Measurements from ENCODE around the gene RASAL2. TPM values are rescaled to one million over a fixed set of nuclear protein-coding genes. Genes with fewer than 3 reads are reported as not detected.
A peak's percentile ranks its signal among the peaks of the same experiment; 100 is the strongest.

RASAL2 gene
- total and polyA plus RNA-seq, 9 of the 15 experiments (the other 6 are each of a cell fraction or from before 2014, with no cell fraction given): 0.13 to 1.0 (median 0.62) TPM

- TF ChIP-seq ELF1 (tag; IDR thresholded peaks at IDR 0.05): 0 out of 2 replicates have a peak, but pooled peaks have one; percentile 14
- no peak for TF ChIP-seq DNMT1 (IDR thresholded peaks at IDR 0.05)
- TF ChIP-seq NR2C2 (CRISPR knock-in tag; IDR thresholded peaks at IDR 0.05): no peak
- TF ChIP-seq NR2C2 (tag; IDR thresholded peaks at IDR 0.05): 0 out of 2 replicates have a peak, but pooled peaks have one; percentile 22
These were observed 419.5 kb downstream of the RASAL2 start (continued) for GRCh38 chr1:178513278-178513983.

DNA sequence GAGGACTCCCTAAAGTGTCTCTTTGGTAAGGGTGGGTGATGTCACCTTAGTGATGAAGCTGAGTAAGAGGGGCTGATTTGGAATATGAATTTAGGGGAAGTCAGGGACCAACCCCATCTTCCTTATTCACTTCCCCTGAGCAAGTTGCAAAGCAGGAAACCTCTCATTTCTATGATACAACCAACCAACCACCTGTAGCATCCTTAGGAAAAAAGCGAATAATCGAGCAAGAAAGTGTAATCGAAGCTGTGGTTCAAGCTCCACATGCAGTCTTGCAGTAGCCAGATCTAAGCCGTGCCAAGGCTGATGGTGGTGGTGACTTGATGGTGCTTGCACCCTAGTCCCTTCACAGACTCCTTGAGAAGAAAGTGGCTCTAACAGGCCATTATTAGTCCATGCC, 422.2 kb downstream of the RASAL2 start:
- Histone ChIP-seq H3K9me1 (ENCODE audit: control insufficient read depth, insufficient read depth, low read length) (no peaks in the 10 kb centered on the region), H2AFZ (ENCODE audit: low read depth, low read length) (no peak overlapping the region), H4K20me1 (replicated peaks; ENCODE audit: control insufficient read depth, insufficient read depth, low read length) (no peaks in the 10 kb centered on the region), H3K4me3 (no peak overlapping the region), H3K27me3 (ENCODE audit: control insufficient read depth in 2 of 2, insufficient read depth in 2 of 2, low read length in 2 of 2) (peaks cover 0 to 20% of the 10 kb centered on the region in 2 experiments; a peak in 2 of 5 replicates), H3K9me3 (replicated peaks; ENCODE audit: control insufficient read depth, insufficient read depth, low read depth, low read length) (no peaks in the 10 kb centered on the region), H3K79me2 (ENCODE audit: control insufficient read depth, insufficient read depth, low read length) (no peaks in the 10 kb centered on the region), H3K4me1 (replicated peaks in 1 of 2; ENCODE audit: control insufficient read depth in 2 of 2, insufficient read depth in 2 of 2, low read length in 2 of 2) (0 out of 5 replicates have a peak, but pooled peaks cover 0 to 3% of the 10 kb centered on the region in 2 experiments), H3K27ac (ENCODE audit: extremely low read depth, low read depth, low read length) (no peak overlapping the region), H3K4me2 (ENCODE audit: insufficient read depth, low read length) (no peak overlapping the region), H3K9ac (ENCODE audit: insufficient read depth in 1 of 2, low read depth in 2 of 2, low read length in 2 of 2) (no peak overlapping the region), H3K36me3 (ENCODE audit: control insufficient read depth, insufficient read depth, low read length) (no peaks in the 10 kb centered on the region)
- no TSS peak for BruUV-seq (replicated peaks)
- ATAC-seq (no peak), DNase-seq (ENCODE audit: extremely low read depth in 1 of 4, low spot score in 3 of 4) (no peak), FAIRE-seq (no peak)
- WGBS (ENCODE audit: insufficient coverage, low coverage, missing lambda C conversion rate): 0% methylated on average over 4 of the region's 4 CpGs
- intact Hi-C loops (cut with micrococcal nuclease) (no loop called here), in situ Hi-C loops (cut with MboI) (no loop called here)
- POLR2A ChIA-PET: interaction anchor here (0.6 to 1.0 kb wide), 2 partner anchors 21 to 1753 kb away, joined by 3 read pairs; no protein-coding TSS in a partner anchor
- CTCF ChIA-PET (ENCODE audit: low intra/inter-chr PET ratio): no interaction called here
- TF ChIP-seq NELFE (IDR thresholded peaks at IDR 0.05; ENCODE audit: insufficient read depth, insufficient read length) (no peak), ATF6 (CRISPR knock-in tag; IDR thresholded peaks at IDR 0.05) (no peak), PREB (CRISPR knock-in tag; IDR thresholded peaks at IDR 0.05) (no peak), RHOXF2B (CRISPR knock-in tag; conservative IDR thresholded peaks at IDR 0.05) (no peak), KDM1A (IDR thresholded peaks at IDR 0.05) (no peak), FOXK2 (conservative IDR thresholded peaks at IDR 0.05 in 1 of 2, IDR thresholded peaks at IDR 0.05 in 1 of 2; ENCODE audit: low read depth in 2 of 2) (no peak), STAG1 (CRISPR knock-in tag; IDR thresholded peaks at IDR 0.05; ENCODE audit: borderline replicate concordance) (no peak), SIX5 (IDR thresholded peaks at IDR 0.05; ENCODE audit: borderline replicate concordance in 1 of 2, insufficient read depth in 1 of 2, low read depth in 1 of 2, low read length in 2 of 2) (no peak)
- TF ChIP-seq, protein P1, sequence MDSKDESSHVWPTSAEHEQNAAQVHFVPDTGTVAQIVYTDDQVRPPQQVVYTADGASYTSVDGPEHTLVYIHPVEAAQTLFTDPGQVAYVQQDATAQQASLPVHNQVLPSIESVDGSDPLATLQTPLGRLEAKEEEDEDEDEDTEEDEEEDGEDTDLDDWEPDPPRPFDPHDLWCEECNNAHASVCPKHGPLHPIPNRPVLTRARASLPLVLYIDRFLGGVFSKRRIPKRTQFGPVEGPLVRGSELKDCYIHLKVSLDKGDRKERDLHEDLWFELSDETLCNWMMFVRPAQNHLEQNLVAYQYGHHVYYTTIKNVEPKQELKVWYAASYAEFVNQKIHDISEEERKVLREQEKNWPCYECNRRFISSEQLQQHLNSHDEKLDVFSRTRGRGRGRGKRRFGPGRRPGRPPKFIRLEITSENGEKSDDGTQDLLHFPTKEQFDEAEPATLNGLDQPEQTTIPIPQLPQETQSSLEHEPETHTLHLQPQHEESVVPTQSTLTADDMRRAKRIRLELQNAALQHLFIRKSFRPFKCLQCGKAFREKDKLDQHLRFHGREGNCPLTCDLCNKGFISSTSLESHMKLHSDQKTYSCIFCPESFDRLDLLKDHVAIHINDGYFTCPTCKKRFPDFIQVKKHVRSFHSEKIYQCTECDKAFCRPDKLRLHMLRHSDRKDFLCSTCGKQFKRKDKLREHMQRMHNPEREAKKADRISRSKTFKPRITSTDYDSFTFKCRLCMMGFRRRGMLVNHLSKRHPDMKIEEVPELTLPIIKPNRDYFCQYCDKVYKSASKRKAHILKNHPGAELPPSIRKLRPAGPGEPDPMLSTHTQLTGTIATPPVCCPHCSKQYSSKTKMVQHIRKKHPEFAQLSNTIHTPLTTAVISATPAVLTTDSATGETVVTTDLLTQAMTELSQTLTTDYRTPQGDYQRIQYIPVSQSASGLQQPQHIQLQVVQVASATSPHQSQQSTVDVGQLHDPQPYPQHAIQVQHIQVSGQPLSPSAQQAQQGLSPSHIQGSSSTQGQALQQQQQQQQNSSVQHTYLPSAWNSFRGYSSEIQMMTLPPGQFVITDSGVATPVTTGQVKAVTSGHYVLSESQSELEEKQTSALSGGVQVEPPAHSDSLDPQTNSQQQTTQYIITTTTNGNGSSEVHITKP (IDR thresholded peaks at IDR 0.05; ENCODE audit: partially characterized antibody): no peak

Data from K562 (cell line).